Measurements from ENCODE around the gene MSRB2. TPM values are rescaled to one million over a fixed set of nuclear protein-coding genes. Genes with fewer than 3 reads are reported as not detected.
A peak's percentile ranks its signal among the peaks of the same experiment; 100 is the strongest.

The MSRB2 gene
- total RNA-seq, 4 donors from 2014 or later, result 12.5 to 19.3 (median 16.0) TPM

DNA sequence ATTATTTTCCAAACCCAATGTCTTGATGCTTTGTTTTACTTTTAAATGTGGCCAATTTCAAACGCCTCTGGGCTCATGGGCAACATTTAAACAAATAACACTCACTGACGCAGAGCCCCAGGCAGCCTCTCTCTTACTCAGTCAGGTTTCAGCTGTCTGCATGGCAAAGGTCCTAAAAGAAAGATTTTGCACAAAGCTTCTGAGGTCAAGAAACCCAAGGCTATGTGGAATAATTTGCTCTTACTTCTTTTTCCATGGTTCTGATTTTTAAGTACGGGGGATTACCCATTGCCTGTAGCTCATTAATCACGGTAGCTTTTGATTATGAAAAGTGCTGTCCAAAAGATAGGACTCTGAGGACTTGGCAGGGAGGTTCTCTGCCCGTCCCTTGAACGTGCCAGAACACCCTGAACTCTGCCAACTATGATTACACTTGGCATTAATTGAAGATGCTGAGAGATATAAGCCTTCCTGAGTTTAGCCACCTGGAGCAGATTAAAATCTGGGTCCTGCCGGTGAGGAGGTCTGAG lies 14.1 kb upstream of the MSRB2 start:
- no peaks in the 10 kb centered on the region for H3K9me3 ChIP-seq
- no peaks in the 10 kb centered on the region for H3K36me3 ChIP-seq
- TF ChIP-seq EP300 (IDR thresholded peaks at IDR 0.05) (no peak), POLR2A (IDR thresholded peaks at IDR 0.05) (no peak)
- TF ChIP-seq, protein P1, sequence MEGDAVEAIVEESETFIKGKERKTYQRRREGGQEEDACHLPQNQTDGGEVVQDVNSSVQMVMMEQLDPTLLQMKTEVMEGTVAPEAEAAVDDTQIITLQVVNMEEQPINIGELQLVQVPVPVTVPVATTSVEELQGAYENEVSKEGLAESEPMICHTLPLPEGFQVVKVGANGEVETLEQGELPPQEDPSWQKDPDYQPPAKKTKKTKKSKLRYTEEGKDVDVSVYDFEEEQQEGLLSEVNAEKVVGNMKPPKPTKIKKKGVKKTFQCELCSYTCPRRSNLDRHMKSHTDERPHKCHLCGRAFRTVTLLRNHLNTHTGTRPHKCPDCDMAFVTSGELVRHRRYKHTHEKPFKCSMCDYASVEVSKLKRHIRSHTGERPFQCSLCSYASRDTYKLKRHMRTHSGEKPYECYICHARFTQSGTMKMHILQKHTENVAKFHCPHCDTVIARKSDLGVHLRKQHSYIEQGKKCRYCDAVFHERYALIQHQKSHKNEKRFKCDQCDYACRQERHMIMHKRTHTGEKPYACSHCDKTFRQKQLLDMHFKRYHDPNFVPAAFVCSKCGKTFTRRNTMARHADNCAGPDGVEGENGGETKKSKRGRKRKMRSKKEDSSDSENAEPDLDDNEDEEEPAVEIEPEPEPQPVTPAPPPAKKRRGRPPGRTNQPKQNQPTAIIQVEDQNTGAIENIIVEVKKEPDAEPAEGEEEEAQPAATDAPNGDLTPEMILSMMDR (IDR thresholded peaks at IDR 0.05), result no peak
- H3K27me3 ChIP-seq, result peaks cover 0 to 34% of the 10 kb centered on the region in 2 donors
- H3K4me3 ChIP-seq, result no peak overlapping the region
- no peaks in the 10 kb centered on the region for H3K4me1 ChIP-seq
- WGBS, 2 donors, result 50 to 51% methylated on average over 7 of the region's 7 CpGs
- DNase-seq (ENCODE audit: low spot score in 2 of 2), result no peak
- no peak overlapping the region for H3K27ac ChIP-seq

DNA sequence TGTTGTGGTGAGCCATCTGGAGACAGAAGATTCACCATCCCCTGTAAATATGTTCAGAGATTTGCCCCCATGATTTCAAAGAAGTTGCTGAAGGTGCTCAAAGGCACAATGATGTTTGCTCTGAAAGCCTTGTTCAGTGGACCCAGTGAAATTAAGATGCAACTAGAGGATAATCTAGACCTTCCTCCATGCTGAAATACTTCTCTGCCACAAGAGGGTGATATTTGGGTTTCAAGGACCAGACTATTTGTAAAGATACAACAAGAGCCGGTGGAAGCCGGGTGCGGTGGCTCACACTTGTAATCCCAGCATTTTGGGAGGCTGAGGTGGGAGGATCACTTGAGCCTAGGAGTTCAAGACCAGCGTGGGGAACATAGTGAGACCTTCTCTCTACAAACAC lies 13.5 kb upstream of the MSRB2 start:
- WGBS, 2 donors, result 91 to 95% methylated on average over 4 of the region's 4 CpGs
- H3K27me3 ChIP-seq, result peaks cover 0 to 34% of the 10 kb centered on the region in 2 donors

DNA sequence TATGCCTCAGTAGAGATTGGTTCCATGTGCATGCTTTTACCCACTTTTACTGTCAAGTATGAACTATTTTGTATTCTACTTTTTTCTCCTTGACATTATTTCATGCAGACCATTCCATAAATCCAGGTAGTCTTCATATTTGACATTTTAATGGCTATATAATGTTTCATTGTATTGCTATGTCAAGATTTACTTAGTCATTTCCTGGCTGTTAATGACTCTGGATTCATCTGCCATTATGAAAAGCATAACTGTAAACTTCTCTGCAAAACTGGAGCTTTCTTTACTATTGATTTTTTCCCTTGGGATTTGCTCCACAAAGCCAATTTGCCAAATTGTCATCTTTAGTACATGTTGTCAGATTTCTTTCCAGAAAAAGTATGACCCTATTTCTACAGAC lies 6.8 kb upstream of the MSRB2 start:
- Histone ChIP-seq H3K9me3 (peaks cover 0 to 7% (median 0%) of the 10 kb centered on the region in 4 donors), H3K27ac (no peak overlapping the region), H3K36me3 (no peaks in the 10 kb centered on the region), H3K27me3 (no peaks in the 10 kb centered on the region), H3K4me3 (no peak overlapping the region), H3K4me1 (no peaks in the 10 kb centered on the region)
- TF ChIP-seq POLR2A (IDR thresholded peaks at IDR 0.05), result no peak
- TF ChIP-seq EP300 (IDR thresholded peaks at IDR 0.05), result no peak
- TF ChIP-seq, protein P1 (IDR thresholded peaks at IDR 0.05), result no peak
- DNase-seq (ENCODE audit: low spot score in 2 of 2), result no peak

More for the DNA sequence above, 13.5 kb upstream of the MSRB2 start:
- H3K27ac ChIP-seq, result no peak overlapping the region
- no peaks in the 10 kb centered on the region for H3K4me1 ChIP-seq
- TF ChIP-seq EP300 (IDR thresholded peaks at IDR 0.05) (no peak), POLR2A (IDR thresholded peaks at IDR 0.05) (no peak)
- TF ChIP-seq, protein P1 (IDR thresholded peaks at IDR 0.05), result no peak
- DNase-seq (ENCODE audit: low spot score in 2 of 2), result no peak
- H3K9me3 ChIP-seq, result no peaks in the 10 kb centered on the region
- no peak overlapping the region for H3K4me3 ChIP-seq
- no peaks in the 10 kb centered on the region for H3K36me3 ChIP-seq

GRCh38 chr10:23094786-23095403 lies 484 bp upstream of the MSRB2 start:
- H3K27me3 ChIP-seq, result no peaks in the 10 kb centered on the region
- H3K27ac ChIP-seq, result peak overlapping the region; percentile 85 to 94 (median 89)
- H3K4me3 ChIP-seq, result peak overlapping the region; percentile 56 to 83 (median 70)
- 18 to 25% methylated on average over 8 of the region's 8 CpGs for WGBS, 2 donors
- TF ChIP-seq EP300 (IDR thresholded peaks at IDR 0.05) (no peak), POLR2A (IDR thresholded peaks at IDR 0.05) (no peak)
- TF ChIP-seq, protein P1 (IDR thresholded peaks at IDR 0.05), result no peak
- peaks cover 0 to 24% (median 9%) of the 10 kb centered on the region in 4 donors for H3K4me1 ChIP-seq
- no peaks in the 10 kb centered on the region for H3K36me3 ChIP-seq
- peaks cover 0 to 10% (median 0%) of the 10 kb centered on the region in 4 donors for H3K9me3 ChIP-seq
- no peak for DNase-seq (ENCODE audit: low spot score in 2 of 2)

- WGBS, 2 donors, result 14% methylated on average over 21 of the region's 21 CpGs
- Histone ChIP-seq H3K4me1 (peaks cover 0 to 24% (median 9%) of the 10 kb centered on the region in 4 donors), H3K9me3 (peaks cover 0 to 10% (median 0%) of the 10 kb centered on the region in 4 donors), H3K4me3 (peak overlapping the region; percentile 56 to 83 (median 70)), H3K27me3 (no peaks in the 10 kb centered on the region), H3K27ac (peak overlapping the region; percentile 85 to 94 (median 89)), H3K36me3 (no peaks in the 10 kb centered on the region)
- TF ChIP-seq, protein P1 (IDR thresholded peaks at IDR 0.05), result no peak
- TF ChIP-seq POLR2A (IDR thresholded peaks at IDR 0.05) (no peak), EP300 (IDR thresholded peaks at IDR 0.05) (no peak)
- peak; percentile 21 to 42 for DNase-seq (ENCODE audit: low spot score in 2 of 2)
These were observed 805 bp downstream of the MSRB2 start for GRCh38 chr10:23095966-23096801.
